C4-2B (cell line): ENCODE results near the gene SLC39A11.

ENCODE experiments used
- ZFX ChIP-seq: fragments of 450-650 bp; IDR thresholded peaks from 2 replicates; pipeline ENCODE4 v1.6.1; 2017
- TF ChIP-seq, protein P1 (sequence below): fragments of 450-650 bp; conservative IDR thresholded peaks from 2 replicates; pipeline ENCODE4 v1.5.1; 2017; ENCODE audit warnings: mild to moderate bottlenecking

DNA sequence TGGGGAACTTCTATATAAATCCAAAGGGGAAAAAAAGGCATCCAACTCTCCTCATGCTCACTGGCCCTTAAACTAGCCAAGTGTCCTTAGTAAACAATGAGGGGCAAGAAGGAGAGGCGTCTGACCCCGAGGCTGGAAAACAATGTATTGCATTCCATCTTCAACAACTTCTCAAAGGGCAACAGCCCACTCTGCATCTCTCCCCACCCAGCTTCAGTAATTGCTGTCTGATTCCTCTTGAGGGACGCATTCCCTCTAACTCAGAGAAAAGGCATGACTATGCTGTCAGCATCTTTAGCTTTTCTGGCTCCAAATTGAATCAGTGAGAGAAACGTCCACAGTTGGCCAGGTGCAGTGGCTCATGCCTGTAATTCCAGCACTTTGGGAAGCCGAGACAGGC, 145.8 kb downstream of the SLC39A11 start:
- TF ChIP-seq, protein P1, sequence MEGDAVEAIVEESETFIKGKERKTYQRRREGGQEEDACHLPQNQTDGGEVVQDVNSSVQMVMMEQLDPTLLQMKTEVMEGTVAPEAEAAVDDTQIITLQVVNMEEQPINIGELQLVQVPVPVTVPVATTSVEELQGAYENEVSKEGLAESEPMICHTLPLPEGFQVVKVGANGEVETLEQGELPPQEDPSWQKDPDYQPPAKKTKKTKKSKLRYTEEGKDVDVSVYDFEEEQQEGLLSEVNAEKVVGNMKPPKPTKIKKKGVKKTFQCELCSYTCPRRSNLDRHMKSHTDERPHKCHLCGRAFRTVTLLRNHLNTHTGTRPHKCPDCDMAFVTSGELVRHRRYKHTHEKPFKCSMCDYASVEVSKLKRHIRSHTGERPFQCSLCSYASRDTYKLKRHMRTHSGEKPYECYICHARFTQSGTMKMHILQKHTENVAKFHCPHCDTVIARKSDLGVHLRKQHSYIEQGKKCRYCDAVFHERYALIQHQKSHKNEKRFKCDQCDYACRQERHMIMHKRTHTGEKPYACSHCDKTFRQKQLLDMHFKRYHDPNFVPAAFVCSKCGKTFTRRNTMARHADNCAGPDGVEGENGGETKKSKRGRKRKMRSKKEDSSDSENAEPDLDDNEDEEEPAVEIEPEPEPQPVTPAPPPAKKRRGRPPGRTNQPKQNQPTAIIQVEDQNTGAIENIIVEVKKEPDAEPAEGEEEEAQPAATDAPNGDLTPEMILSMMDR: no peak
- TF ChIP-seq ZFX: no peak
